A549 (cell line): ENCODE measurements around the gene EIF3L.

Experiments used
- MYC ChIP-seq: IDR thresholded peaks from 2 replicates; pipeline ENCODE4 v1.6.1; 2012; ENCODE audit warnings: mild to moderate bottlenecking, inconsistent platforms, low read length, improper control_type of control experiment, borderline replicate concordance
- POLR2AphosphoS2 ChIP-seq: conservative IDR thresholded peaks from 2 replicates; pipeline ENCODE4 v1.6.1; 2012; ENCODE audit warnings: low read length, improper control_type of control experiment, inconsistent platforms
- TF ChIP-seq, protein P1 (sequence below): fragments of >200 bp; sonication (Bioruptor Twin); formaldehyde crosslinking; IDR thresholded peaks from 3 replicates; pipeline ENCODE4 v1.5.1; 2016
- TF ChIP-seq, protein P2 (sequence below): IDR thresholded peaks from 2 replicates; pipeline ENCODE4 v1.6.1; 2012

DNA sequence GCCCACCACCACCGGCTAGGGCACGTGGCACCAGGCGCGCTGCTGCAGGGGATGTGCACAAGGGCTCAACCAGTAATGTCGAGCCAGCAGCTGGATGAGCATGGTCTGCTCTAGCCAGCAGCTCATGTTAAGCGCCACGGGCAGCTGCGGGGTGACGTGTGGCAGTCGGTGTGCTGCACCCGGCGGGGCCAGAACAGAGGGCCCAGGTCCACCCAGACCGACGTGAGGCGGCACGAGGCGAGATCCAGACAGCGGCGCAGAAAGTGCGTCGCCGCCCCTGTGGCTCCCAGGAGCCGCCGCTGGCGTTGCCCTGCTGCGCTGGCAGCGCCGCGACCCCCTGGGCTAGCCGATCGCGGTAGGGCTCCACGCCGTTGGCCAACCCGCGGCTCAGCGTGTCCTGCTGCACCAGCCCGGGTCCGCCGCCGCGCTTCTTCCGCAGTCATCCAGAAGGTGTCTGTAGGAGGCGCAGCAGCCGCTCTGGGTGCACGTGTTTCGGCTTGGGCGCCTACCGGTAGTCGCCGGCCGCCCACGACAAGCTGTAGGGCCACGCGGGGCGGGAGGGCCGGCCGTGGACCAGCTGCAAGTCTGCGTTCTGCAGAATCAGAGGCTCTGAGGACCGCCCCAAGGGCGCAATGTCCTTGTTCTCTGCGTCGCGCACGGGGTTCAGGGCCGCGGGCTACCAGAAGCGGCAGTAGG, 30.7 kb upstream of the EIF3L start:
- TF ChIP-seq MYC, result no peak
- TF ChIP-seq, protein P1, sequence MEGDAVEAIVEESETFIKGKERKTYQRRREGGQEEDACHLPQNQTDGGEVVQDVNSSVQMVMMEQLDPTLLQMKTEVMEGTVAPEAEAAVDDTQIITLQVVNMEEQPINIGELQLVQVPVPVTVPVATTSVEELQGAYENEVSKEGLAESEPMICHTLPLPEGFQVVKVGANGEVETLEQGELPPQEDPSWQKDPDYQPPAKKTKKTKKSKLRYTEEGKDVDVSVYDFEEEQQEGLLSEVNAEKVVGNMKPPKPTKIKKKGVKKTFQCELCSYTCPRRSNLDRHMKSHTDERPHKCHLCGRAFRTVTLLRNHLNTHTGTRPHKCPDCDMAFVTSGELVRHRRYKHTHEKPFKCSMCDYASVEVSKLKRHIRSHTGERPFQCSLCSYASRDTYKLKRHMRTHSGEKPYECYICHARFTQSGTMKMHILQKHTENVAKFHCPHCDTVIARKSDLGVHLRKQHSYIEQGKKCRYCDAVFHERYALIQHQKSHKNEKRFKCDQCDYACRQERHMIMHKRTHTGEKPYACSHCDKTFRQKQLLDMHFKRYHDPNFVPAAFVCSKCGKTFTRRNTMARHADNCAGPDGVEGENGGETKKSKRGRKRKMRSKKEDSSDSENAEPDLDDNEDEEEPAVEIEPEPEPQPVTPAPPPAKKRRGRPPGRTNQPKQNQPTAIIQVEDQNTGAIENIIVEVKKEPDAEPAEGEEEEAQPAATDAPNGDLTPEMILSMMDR, result no peak
- TF ChIP-seq POLR2AphosphoS2, result no peak
- TF ChIP-seq, protein P2, sequence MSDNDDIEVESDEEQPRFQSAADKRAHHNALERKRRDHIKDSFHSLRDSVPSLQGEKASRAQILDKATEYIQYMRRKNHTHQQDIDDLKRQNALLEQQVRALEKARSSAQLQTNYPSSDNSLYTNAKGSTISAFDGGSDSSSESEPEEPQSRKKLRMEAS, result no peak
